SU-DHL-6 (cell line): Measurements from ENCODE around the gene FKBP2.

ENCODE experiments used
- EZH2phosphoT487 ChIP-seq: fragments of 200-600 bp; sonication (generic), shearing (Covaris generic); conservative IDR thresholded peaks from 2 replicates; pipeline ENCODE4 v1.6.1; 2018; ENCODE audit warnings: mild to moderate bottlenecking, antibody characterized with exemption, low read length, moderate library complexity, mixed read lengths
- TF ChIP-seq, protein P1 (sequence below): fragments of 200-600 bp; sonication (generic); IDR thresholded peaks from one replicate; pipeline ENCODE4 v1.5.1; 2017; ENCODE audit warnings: antibody characterized with exemption, mild to moderate bottlenecking, low read length, moderate library complexity; ENCODE audit not compliant: insufficient read depth, poor library complexity, severe bottlenecking

DNA sequence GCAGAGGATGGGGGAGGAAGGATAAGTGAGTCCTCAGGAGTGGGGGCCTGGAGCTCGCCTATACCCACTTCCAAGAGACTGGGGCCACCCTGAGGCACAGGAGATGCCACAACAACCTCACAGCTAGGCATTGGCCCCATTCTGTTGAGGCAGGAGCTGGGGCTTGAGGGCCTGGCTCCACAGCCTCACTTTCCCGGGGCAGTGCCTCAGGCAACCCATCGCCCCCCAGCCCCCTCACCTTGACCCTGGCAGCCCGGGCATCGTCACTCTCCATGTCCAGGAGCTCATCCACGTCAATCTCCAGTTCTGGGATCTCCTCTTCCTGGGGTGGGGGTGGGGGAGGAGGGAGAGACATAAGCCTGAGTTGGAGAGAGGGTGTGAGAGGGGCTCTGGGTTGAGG lies 4.1 kb downstream of the FKBP2 start:
- TF ChIP-seq, protein P1, sequence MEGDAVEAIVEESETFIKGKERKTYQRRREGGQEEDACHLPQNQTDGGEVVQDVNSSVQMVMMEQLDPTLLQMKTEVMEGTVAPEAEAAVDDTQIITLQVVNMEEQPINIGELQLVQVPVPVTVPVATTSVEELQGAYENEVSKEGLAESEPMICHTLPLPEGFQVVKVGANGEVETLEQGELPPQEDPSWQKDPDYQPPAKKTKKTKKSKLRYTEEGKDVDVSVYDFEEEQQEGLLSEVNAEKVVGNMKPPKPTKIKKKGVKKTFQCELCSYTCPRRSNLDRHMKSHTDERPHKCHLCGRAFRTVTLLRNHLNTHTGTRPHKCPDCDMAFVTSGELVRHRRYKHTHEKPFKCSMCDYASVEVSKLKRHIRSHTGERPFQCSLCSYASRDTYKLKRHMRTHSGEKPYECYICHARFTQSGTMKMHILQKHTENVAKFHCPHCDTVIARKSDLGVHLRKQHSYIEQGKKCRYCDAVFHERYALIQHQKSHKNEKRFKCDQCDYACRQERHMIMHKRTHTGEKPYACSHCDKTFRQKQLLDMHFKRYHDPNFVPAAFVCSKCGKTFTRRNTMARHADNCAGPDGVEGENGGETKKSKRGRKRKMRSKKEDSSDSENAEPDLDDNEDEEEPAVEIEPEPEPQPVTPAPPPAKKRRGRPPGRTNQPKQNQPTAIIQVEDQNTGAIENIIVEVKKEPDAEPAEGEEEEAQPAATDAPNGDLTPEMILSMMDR: no peak
- no peak for TF ChIP-seq EZH2phosphoT487
